Fibroblast of the conjunctiva (primary cell): Measurements from ENCODE around the gene NDUFB5.
A peak's percentile ranks its signal among the peaks of the same experiment; 100 is the strongest.

Experiments used
- DNase-seq: peaks from one replicate; pipeline ENCODE4 v3.0.0-alpha.2; 2010; ENCODE audit warnings: low read depth

NDUFB5 gene

DNA sequence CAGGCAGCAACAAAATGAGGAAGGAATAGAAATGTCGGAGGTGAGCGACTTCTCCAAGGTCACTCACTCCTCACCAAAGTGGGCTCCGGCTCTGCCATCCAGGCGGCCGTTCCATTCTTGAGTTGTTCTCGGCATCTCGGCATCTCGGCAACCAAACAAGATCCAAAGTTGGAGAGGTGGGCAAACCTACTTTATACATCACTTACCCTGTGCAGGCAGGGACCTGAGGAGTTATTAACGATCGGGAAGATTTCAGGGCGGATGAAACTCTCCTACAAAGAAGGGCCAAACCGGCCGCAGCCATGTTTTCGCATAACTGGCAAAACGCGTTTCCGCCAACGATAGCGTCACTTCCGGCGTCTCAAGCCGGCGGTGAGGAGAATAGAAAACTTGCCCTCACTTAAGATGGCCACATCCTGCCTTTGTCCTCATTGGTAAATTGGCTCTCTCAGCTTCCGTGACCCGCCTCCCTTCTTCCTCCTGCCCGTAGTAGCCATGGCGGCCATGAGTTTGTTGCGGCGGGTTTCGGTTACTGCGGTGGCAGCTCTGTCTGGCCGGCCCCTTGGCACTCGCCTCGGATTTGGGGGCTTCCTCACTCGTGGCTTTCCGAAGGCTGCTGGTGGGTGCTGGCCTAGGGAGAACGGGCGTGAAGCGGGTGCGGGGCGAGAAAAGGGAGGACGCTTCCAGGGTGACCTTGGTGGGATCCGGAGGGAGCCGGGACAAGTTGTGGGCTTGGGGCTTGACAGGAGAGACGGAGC lies at the start of gene NDUFB5, which contains the start of gene MRPL47:
NDUFB5 (plus strand) TSS at position 474 of the 758 bp plus-strand sequence; CDS start at position 496, 22 bp downstream.
MRPL47 (minus strand) TSS at position 318 of the 758 bp plus-strand sequence; CDS start at position 304, 14 bp downstream.
- peak; percentile 94 for DNase-seq

- DNase-seq = peak; percentile 77
These were observed 45.7 kb upstream of the NDUFB5 start for GRCh38 chr3:179558742-179559364.

- no peak for DNase-seq
These were observed 43.8 kb upstream of the NDUFB5 start for GRCh38 chr3:179560791-179561190.

GRCh38 chr3:179562591-179563270 lies 41.9 kb upstream of the NDUFB5 start, which contains the start of gene ACTL6A:
Gene ACTL6A (plus strand): TSS chr3:179562926. CDS start chr3:179563093, 167 bp downstream.
- DNase-seq = peak; percentile 98

DNA sequence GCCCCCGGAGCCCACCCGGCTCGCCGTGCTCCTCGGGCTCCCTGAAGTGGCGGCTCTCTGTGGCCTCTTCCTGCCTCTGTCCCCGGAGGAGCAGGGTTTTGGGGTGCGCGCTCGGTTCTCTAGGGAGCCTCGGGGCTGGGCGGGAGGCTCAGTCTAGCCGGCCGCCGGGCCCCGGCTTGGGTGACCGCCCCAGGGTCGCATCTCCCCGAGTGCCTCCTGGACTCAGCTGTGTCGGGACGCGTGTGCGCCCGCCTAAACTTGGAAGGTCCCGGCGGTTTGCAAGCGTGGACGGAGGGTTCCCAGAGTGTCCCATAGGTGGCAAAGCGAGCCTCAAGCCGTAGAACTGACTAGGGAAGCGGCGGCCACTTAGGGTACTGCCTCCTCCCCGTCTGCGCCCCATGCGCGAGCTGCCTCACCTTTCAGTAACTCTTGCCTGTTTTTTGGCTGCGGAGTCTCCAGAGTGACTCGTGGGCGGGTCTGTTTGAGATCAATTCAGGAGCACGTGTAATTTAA lies 41.3 kb upstream of the NDUFB5 start:
- peak; percentile 31 for DNase-seq

DNA sequence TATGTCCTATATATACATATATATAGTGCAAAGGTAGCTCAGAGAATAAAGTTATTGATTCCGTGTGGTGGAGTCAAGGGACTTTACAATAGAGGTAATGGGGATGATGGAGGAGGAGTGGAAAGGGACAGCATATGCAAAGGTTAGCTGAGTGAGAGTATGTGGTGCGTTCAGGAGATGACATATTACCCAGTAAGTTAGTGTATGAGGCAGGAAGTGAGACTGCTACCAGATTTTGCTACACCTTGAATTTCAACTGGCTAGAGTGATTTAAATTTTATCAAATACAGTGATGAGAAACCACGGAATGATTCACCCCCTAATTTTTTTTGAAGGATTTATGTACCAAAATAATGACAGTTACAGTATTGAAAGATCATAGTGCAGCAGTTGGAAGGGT lies 39.1 kb upstream of the NDUFB5 start:
- DNase-seq = no peak

DNA sequence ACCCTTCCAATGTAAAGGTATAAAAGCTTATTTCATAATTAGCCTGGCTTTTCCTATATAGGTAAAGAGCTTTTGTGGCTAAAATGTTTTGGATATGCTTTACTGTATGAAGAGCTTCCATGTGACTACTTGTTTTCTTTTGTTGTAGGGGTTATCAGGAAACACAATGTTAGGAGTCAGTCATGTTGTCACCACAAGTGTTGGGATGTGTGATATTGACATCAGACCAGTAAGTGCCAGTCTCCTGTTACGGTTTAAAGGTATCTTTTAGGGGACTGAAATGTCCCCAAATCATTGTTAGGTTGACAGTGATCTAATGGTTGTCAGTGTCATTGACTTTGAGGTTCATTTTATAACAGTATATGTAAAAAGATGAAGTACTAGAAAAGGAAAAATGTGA lies 23.6 kb upstream of the NDUFB5 start:
- no peak for DNase-seq

DNA sequence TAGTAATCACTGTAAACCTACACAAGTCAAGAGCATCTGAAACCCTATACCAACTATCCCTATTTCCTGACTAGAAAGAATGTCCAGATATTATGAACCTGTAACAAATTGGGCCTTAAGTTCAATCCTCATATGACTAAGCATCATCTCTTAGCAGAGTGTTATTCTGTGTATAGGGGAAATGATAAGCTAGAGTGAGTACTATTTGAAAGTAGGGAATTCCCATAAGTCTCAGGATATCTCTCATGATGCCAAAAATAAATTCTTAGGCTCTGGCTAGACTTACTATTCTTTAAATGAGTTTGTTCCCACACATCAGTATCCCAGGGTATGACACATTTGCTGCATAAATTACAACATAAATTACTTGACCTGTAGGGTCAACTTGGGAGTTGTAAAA lies 15.5 kb upstream of the NDUFB5 start:
- no peak for DNase-seq

GRCh38 chr3:179590669-179591068 lies 13.9 kb upstream of the NDUFB5 start:
- no peak for DNase-seq

- DNase-seq = no peak
These were observed 13.3 kb upstream of the NDUFB5 start for GRCh38 chr3:179591313-179591712.

- DNase-seq = no peak
These were observed 5.1 kb upstream of the NDUFB5 start for GRCh38 chr3:179599531-179599930.

DNA sequence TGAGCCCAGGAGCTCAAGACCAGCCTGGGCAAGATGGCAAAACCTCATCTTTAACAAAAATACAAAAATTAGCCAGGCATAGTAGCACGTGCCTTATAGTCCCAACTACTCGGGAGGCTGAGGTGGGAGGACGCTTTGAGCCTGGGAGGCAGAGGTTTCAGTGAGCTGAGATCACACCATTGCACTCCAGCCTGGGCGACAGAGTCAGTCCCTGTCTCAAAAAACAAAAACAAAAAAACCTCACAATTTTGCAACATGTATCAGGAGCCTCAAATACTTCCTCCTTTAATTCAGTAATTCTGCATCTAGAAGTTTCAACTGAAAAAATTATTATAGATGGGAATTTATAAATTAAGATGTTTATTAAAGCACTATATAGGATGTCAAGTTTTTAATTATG lies 1.3 kb upstream of the NDUFB5 start:
- no peak for DNase-seq

DNA sequence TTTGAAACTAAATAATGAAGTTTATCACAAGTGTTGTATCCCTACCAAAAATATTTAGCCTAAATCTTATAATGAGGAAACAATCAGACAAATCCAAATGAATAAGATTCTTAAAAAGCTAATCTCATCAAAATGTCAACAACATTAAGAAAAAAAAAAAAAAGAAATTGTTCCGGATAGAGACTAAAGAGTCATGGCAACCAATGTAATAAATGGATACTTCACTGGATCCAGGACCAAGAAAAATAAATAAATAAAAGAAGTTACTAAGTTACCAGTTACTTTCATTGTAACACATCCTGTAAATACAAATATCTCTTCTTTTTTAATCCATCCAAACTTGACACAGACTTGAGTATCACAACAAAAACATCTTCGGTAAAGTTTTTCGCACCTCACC lies 763 bp upstream of the NDUFB5 start:
- DNase-seq = no peak

- DNase-seq = no peak
These were observed 2.0 kb downstream of the NDUFB5 start for GRCh38 chr3:179606534-179607085.

DNA sequence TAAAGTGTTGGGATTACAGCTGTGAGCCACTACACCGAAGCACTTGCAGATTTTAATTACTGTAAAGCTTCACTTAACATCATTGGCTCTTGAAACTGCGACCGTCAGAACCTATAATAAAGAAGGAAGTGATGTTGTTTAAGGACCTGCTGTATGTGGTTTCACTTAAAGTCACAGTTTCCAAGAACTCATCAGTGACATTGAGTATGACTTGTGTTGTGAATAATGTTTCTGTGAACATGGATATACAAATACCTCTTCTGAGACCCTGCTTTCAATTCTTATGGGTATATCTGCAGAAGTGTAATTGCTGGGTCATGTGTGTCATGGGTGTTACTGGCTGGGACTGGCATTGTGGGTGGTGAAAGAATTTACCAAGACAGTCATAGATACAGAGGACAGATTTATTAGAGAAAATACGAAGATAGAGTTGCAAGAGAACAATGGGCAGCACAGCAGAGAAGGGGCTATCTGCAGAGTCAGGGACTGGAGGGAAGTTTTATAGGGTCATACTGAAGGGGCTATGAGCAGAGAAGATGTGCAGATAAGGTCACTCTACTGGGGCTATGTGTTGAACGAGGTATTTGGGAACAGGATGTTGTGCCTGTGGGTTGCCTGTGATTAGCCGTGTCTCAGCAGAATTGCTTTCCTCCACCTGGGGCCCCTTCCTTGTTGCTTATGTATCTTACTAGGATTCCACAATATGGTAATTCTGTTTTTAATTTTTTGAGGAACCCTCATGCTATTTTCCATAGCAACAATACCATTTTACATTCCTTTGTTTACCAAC lies 4.5 kb downstream of the NDUFB5 start:
- DNase-seq = no peak

DNA sequence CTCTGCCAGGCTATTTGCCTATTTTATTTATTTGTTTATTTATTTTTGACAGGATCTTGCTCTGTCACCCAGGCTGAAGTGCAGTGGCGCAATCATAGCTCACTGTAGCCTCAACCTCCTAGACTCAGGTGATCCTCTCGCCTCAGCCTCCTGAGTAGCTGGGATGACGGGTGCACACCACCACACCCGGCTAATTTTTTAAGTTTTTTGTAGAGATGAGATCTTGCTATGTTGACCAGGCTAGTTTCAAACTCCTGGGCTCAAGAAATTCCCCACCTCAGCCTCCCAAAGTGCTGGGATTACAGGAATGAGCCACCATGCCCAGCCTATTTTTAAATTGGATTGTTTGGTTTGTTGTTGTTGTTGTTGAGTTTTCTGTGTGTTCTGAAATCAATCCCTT lies 5.5 kb downstream of the NDUFB5 start:
- DNase-seq = no peak

DNA sequence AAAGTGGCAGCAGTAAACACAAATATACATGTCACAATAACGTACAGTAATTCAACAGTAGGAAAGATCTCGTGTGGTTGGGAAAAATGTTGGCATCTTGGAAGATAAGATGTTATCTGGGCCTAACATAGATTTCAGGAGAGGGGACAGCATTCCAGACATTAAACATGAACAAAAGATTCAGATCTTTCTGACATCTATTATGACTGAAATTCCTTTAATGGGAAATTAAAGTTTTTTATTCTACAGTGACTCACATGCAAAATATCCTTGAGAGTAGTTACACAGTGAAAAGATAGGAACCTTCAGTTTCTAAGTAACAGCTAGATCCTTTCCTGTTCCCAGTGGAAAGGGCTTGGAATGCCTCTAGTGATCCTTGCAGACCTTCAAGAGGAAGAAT lies 9.2 kb downstream of the NDUFB5 start:
- DNase-seq = no peak

DNA sequence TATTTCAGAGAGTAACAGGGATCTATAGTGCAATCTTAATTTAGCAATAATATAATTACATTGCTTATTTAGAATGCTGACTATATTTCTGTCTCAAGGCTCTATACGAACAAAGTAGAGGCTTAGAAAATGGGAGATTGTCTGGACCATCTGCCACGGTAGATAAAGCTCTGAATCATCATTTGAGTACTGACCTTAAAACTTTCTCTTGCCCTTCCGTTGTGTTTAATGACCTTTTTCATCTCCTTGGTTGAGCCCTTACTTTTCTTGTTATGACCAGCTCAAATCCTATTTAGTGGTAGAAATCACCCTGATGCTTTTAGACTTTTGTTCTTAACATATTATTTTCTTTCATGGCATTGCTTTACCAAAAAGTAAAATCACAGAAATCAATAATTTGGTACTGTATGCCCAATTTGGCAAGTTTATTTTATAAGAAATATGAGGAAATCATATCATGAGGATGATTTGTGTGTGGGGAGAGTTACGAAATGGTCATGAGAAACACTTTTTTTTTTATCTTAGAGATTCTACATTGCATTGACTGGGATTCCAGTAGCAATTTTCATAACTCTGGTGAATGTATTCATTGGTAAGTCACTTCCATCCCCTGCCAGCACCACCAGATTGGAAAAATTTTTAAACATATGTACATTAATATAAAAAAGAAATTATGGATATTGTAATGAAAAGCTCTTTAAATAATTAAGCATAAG lies 11.0 kb downstream of the NDUFB5 start:
- no peak for DNase-seq

- no peak for DNase-seq
These were observed 17.4 kb downstream of the NDUFB5 start for GRCh38 chr3:179622023-179622422.

DNA sequence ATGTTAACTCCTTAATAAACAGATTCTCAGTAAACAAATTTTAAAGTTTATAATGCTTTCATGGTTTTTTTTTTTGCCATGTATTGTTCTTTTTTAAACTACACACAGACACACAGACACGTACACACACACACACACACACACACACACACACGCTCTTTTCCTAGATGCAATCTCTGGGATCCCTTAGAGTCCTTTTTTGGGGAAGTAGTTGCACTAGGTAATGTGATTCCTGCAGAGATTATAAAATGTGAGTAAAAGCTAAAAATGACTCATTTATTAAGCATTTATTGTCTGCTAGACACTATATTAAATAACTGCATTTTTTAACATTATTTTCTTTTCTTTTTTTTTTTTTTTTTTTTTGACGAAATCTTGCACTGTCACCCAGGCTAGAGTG lies 19.9 kb downstream of the NDUFB5 start:
- no peak for DNase-seq
